NCI-H187 treated with DMSO at 0.1 percent for 48 hours (cell line): ENCODE measurements around the gene NOTCH3.
A peak's percentile ranks its signal among the peaks of the same experiment; 100 is the strongest.

Experiments
- DNase-seq: peaks from one replicate; lab custom pipeline; 2025; lab: John Stamatoyannopoulos, UW

The NOTCH3 gene

GRCh38 chr19:15161028-15161984 lies 39.5 kb downstream of the NOTCH3 start:
- DNase-seq = no peak

DNA sequence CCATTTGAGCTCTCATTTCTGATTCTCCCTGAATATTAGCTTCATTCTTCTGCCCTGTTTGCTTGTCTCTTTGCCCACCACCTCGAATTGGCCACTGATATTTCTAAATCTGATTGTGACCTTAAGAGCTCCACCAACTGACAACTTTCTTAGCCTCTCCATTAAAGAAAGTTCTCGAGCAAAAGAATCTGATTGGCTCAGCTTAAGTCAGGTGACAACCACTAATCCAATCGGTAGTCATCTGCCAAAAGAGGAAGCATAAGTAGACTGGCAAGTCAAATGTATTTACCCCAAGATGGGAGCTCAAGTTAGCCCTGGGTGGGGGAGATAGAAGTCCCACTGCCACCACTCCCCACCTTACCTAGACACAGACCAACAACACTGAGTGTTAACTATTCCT lies 41.5 kb downstream of the NOTCH3 start:
- DNase-seq = no peak

DNA sequence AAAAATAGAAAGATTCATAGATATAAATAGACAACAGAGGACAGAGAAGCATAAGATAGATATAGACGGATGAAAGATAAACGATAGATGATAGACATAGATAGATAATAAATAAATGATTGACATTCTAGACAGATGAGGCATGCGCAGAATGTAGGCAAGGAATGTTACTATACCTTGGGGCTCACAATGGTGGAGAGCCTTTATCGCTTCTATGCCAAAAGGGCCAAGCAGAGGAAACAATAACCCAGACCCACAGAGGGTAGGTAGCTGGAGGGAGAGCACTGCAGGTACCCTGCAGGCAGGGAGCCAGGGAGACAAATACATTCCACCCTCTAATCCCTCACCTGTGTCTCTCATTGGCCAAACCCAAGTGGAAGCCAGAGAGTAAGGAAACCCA lies 44.4 kb downstream of the NOTCH3 start:
- no peak for DNase-seq

DNA sequence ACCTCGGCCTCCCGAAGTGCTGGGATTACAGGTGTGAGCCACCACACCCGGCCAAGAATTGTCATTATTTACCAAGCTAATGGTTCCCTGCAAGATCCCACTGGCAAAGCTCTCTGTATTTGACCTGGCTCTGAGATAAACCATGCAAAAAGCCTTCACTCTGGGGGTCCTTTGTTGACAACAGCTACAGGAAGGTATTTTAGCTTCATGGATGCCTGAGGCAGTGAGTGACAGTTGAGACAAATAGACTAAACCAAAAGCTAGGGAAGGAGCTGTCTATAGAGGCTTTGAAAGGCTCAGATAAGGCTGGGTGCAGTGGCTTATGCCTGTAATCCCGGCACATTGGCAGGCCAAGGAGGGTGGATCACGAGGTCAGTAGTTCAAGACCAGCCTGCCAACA lies 45.5 kb downstream of the NOTCH3 start:
- no peak for DNase-seq

- DNase-seq = no peak
Observed at GRCh38 chr19:15154002-15154612, 46.7 kb downstream of the NOTCH3 start.

- no peak for DNase-seq
Observed at GRCh38 chr19:15149737-15150136, 51.1 kb downstream of the NOTCH3 start.

- DNase-seq = no peak
Observed at GRCh38 chr19:15147090-15147489, 53.7 kb downstream of the NOTCH3 start.

- no peak for DNase-seq
Observed at GRCh38 chr19:15144046-15144646, 56.6 kb downstream of the NOTCH3 start.

DNA sequence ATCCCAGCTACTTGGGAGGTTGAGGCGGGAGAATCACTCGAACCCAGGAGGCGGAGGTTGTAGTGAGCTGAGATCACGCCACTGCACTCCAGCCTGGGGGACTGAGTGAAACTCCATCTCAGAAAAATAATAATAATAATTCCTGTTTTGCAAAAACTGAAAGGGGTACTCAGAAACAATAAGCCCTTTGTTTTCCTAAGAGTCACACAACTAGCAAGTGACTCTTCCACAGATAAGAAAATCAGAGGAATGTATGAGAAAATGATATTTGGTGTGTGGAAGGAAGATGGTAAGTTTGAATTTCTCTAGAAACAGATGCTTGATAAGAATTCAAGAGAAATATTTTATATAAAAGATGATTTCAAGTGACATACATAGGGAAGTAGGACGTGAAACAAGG lies 58.5 kb downstream of the NOTCH3 start:
- DNase-seq = no peak

- no peak for DNase-seq
Observed at GRCh38 chr19:15141143-15141542, 59.7 kb downstream of the NOTCH3 start.

DNA sequence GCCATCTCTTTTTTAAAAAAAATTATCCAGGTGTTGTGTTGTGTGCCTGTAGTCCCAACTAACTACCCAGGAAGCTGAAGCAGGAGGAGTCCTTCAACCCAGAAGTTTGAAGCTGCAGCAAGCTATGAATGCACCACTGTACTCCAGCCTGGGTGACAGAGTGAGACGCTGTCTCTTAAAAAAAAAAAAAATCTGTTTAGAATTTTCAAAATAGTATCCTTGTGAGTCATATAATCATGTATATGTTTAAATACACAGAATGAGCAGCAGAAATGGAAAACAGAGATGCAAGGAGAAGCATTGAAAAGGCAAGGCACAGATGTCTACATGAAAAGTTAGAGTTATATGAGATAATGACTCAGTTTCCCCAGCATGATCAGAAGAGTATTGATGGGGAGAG lies 62.4 kb downstream of the NOTCH3 start:
- DNase-seq = no peak

DNA sequence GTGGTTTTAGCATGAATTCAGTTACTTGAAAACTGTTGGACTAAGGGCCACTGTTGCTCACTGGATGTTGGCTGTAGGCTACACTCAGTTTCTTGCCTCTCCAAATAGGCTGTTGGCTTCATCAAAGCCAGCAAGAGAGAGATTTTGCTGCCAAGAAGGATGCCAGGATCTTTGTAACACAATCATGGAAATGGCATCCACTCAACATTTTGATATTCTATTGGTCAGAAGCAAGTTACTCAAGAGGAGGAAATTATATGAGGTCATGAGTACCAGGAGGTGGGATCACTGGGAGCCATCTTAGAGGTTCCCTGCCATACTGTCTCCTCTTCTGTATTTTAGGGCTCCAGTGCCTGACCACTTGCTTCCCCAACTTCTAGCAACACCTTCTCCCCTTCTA lies 63.0 kb downstream of the NOTCH3 start:
- DNase-seq = no peak

DNA sequence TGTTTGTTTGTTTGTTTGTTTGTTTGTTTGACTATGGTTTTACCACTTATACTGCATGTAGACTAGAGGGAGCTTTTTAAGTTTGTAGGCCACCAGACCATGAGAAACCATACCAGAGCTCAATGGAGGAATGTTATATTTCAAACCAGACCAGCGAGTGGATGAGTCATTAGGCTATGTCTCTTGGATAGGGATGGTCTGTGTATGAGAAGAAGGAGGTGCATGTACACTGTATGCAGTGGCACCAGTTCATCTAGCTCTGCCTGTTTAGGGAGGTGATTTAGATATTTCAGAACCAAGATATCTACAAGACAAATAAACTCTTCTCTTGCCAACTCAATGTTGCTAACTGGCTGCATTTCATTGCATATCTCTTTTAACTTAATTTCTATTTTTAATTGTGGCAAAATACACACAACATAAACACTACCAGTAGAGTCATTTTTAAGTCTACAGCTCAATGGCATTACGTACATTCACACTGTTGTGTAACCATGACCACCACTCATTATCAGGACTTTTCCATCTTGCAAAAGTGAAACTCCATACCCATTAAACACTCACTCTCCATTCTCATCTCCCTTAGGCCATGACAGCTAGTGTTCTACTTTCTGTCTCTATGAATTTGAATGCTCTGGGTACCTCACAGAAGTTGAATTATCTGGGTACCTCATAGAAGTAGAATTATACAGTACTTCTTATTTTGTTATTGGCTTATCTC lies 64.4 kb downstream of the NOTCH3 start:
- DNase-seq = no peak

DNA sequence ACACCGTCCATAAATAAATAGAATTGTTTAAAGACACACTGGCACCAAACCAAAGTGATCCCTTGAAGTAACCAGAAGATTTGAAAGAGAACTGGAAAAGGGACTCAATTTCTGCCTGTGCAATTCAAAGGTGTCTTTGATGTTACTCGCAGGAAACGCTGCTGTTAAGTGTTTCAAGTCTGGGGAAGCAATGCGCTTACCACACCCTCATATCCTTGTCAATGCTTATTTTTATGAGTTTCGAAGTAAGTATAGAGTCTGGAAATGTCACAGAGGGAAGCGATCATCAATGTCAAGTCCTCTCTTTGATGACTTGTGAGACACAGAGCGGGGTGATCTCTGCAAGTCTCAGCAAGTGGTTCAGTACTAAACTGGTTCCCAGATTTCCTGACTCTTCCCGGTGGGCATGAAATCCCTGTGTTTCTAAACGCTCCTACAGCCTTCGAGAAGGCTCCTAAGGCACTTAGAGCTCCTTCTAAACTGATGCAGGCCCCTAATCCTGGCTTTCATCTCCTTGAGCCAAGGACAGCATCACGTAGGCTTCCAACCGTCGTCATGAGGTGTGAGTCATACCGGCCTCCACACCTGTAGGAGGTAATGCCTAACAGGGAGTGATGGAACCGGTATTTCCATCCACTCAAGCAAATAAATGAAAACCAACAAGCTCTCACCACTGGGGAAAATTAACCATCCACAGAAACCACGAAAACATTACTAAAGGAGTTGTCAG lies 70.8 kb downstream of the NOTCH3 start:
- no peak for DNase-seq

GRCh38 chr19:15128162-15128770 lies 72.5 kb downstream of the NOTCH3 start:
- DNase-seq = no peak

- DNase-seq = no peak
Observed at GRCh38 chr19:15126131-15126910, 74.5 kb downstream of the NOTCH3 start.

DNA sequence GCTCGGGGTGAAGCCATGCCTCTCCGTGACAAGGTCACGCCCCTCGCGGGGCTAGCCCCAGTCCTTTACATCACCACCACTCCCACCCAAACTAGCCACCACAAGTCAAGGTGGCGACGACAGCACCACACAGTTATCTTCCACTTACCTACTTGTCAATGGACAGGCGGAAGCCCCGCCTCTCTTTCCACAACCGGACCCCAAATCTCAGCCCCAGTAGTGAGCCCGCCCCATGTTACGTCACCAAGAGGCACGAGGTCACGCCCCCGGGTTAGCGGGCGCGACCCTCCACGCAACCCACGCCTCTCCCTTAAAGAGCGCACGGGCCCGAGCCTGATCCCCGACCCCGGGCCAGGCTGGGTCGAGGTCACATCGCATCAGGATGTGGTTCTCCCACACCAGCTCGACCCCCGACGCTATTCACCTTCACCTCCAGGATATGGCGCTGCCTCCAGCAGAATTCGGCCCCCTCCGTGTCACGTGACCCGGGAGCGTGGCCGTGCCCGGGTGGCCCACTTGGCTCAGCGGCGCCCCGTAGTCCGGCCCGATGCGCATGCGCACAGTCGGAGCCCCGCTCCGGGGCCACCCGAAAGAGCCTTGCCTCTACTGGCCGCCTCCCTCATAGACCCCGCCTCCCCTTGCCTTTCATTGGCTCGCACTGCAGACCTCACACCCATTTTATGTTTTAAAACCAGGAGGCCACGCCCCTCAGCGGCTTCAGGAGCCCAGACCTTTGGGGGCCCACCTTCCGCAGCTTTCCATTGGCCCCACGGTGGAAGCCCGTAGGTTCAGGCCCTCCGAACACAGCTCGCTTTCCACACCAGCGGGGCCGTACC lies 75.3 kb downstream of the NOTCH3 start:
- peak; percentile 48 for DNase-seq

DNA sequence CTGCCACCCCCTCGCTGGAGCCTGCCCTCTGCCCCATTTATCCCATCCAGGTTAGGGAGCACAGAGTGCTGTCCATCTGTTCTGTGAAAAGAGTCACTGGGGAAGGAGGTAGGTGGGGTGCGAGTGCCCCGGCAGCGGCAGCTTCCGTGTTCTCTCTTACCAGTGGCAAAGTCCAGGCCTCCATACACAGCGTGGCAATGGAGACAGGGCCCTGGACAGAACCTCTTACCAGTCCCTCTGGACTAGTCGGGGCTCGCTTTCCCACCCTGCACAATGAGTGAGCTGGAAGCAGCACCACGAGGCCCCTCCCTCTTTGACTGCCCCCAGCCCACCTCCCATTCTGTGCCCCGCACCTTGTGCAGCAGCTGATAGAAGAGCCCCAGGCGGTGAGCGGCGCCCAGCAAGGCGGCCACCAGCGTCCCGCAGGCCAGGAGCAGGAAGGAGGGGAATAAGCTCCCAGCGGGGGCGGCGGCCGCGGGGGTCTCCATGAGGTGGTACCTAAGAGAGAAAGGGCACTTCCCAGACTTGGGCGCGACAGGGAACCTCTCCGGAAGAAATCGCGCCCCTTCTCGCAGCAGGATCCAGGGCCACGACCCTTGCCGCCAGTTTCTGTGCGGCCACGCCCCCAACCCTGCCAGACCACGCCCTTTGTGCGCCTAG lies 76.1 kb downstream of the NOTCH3 start:
- DNase-seq = no peak

GRCh38 chr19:15123900-15124299 lies 76.9 kb downstream of the NOTCH3 start:
- no peak for DNase-seq
